HL-60 (cell line): ENCODE data around the gene PARVA.

Experiments
- DNase-seq, 2 experiments: peaks; one replicate each; pipeline ENCODE4 v3.0.0-alpha.2; 2010 to 2020; ENCODE audit warnings: low read depth in 1 of 2, low spot score in 1 of 2
- H3K27ac ChIP-seq: fragments of 250-450 bp; sonication (Bioruptor Pico); replicated peaks from 2 replicates; pipeline ENCODE4 v1.5.1; 2020; ENCODE audit warnings: mild to moderate bottlenecking, moderate library complexity
- H3K27me3 ChIP-seq: fragments of 250-450 bp; sonication (Bioruptor Pico); 2 replicates; pipeline ENCODE4 v1.5.1; 2021; ENCODE audit warnings: mild to moderate bottlenecking, moderate library complexity; ENCODE audit not compliant: insufficient read depth, poor library complexity, severe bottlenecking
- H3K4me3 ChIP-seq: replicated peaks from 2 replicates; pipeline ENCODE4 v1.5.1; 2011; ENCODE audit warnings: mild to moderate bottlenecking, control low read depth, low read length; ENCODE audit not compliant: insufficient read depth
- CTCF ChIP-seq: IDR thresholded peaks from one replicate; pipeline ENCODE4 v1.5.1; 2011; ENCODE audit warnings: low read length, control low read depth, inconsistent platforms; ENCODE audit not compliant: insufficient read depth
- GABPA ChIP-seq: IDR thresholded peaks from 2 replicates; pipeline ENCODE4 v1.6.1; 2012; ENCODE audit warnings: low read depth
- POLR2AphosphoS5 ChIP-seq: IDR thresholded peaks from 2 replicates; pipeline ENCODE4 v1.6.1; 2012; ENCODE audit warnings: low read depth
- REST ChIP-seq: IDR thresholded peaks from 2 replicates; pipeline ENCODE4 v1.6.1; 2012; ENCODE audit warnings: low read depth; ENCODE audit not compliant: insufficient replicate concordance
- SPI1 ChIP-seq: IDR thresholded peaks from 2 replicates; pipeline ENCODE4 v1.6.1; 2012; ENCODE audit warnings: low read depth, mild to moderate bottlenecking, borderline replicate concordance

Gene PARVA

GRCh38 chr11:12397931-12398334 lies 20.6 kb downstream of the PARVA start:
- Histone ChIP-seq H3K4me3 (no peak overlapping the region), H3K27me3 (no peaks in the 10 kb centered on the region), H3K27ac (no peak overlapping the region)
- TF ChIP-seq POLR2AphosphoS5 = no peak
- TF ChIP-seq CTCF = no peak
- TF ChIP-seq SPI1 = no peak
- TF ChIP-seq GABPA = no peak
- no peak for TF ChIP-seq REST
- no peak for DNase-seq

- TF ChIP-seq POLR2AphosphoS5 (no peak), SPI1 (no peak), GABPA (no peak), REST (no peak), CTCF (no peak)
- DNase-seq = no peak
- H3K27me3 ChIP-seq = no peaks in the 10 kb centered on the region
- H3K27ac ChIP-seq = no peak overlapping the region
- H3K4me3 ChIP-seq = no peak overlapping the region
Measured at GRCh38 chr11:12399355-12399754, 22.0 kb downstream of the PARVA start.

GRCh38 chr11:12402025-12402424 lies 24.7 kb downstream of the PARVA start:
- DNase-seq = no peak
- Histone ChIP-seq H3K4me3 (no peak overlapping the region), H3K27me3 (no peaks in the 10 kb centered on the region), H3K27ac (no peak overlapping the region)
- TF ChIP-seq GABPA = no peak
- TF ChIP-seq SPI1 = no peak
- no peak for TF ChIP-seq POLR2AphosphoS5
- no peak for TF ChIP-seq REST
- no peak for TF ChIP-seq CTCF
